Natural killer cell (primary cell): ENCODE data around the gene RCAN3. TPM values are rescaled to one million over a fixed set of nuclear protein-coding genes. Genes with fewer than 3 reads are reported as not detected.

Experiments used
- ATAC-seq, 3 donors: fragments of 150-1000 bp in 2 of 3; fragments of 200-7000 bp in 1 of 3; cut with Tn5 transposase; 1 replicate in 1 of 3; 2 replicates in 2 of 3; pipeline ENCODE4 v1.10.0; 2021; ENCODE audit warnings: mild to moderate bottlenecking in 2 of 3, moderate library complexity in 2 of 3
- DNase-seq, 2 donors: peaks; one replicate each; pipeline versions ENCODE4 v3.0.0 to v3.0.0-alpha.2; 2013 to 2021; ENCODE audit warnings: mixed read lengths in 1 of 2
- H3K27ac ChIP-seq: one replicate; pipeline ENCODE4 v1.5.1; 2013; ENCODE audit warnings: mild to moderate bottlenecking, low read length
- H3K27me3 ChIP-seq: one replicate; pipeline ENCODE4 v1.6.1; 2013; ENCODE audit warnings: low read length; ENCODE audit not compliant: control insufficient read depth, insufficient read depth
- H3K36me3 ChIP-seq: one replicate; pipeline ENCODE4 v1.6.1; 2013; ENCODE audit warnings: low read length; ENCODE audit not compliant: control insufficient read depth, insufficient read depth
- H3K4me1 ChIP-seq: one replicate; pipeline ENCODE4 v1.6.1; 2013; ENCODE audit warnings: low read length; ENCODE audit not compliant: control insufficient read depth, insufficient read depth
- H3K4me3 ChIP-seq: one replicate; pipeline ENCODE4 v1.5.1; 2013; ENCODE audit warnings: low read length
- H3K9me3 ChIP-seq: one replicate; pipeline ENCODE4 v1.6.1; 2013; ENCODE audit warnings: low read length; ENCODE audit not compliant: control insufficient read depth, insufficient read depth
- H3K27ac Mint-ChIP-seq, 2 donors: one replicate each; pipeline ENCODE4 v1.8.0; 2022; ENCODE audit warnings: mild to moderate bottlenecking in 2 of 2, mixed read lengths in 2 of 2, moderate library complexity in 1 of 2
- H3K27me3 Mint-ChIP-seq, 2 donors: one replicate each; pipeline ENCODE4 v1.8.0; 2022; ENCODE audit warnings: low read depth in 2 of 2, mixed read lengths in 2 of 2
- H3K36me3 Mint-ChIP-seq: one replicate; pipeline ENCODE4 v1.8.0; 2022; ENCODE audit warnings: mixed read lengths
- H3K4me1 Mint-ChIP-seq, 2 donors: one replicate each; pipeline ENCODE4 v1.8.0; 2022; ENCODE audit warnings: mixed read lengths in 2 of 2
- H3K4me3 Mint-ChIP-seq: one replicate; pipeline ENCODE4 v1.8.0; 2022; ENCODE audit warnings: mild to moderate bottlenecking, moderate library complexity, mixed read lengths
- H3K9me3 Mint-ChIP-seq, 2 donors: one replicate each; pipeline ENCODE4 v1.8.0; 2022; ENCODE audit warnings: mixed read lengths in 2 of 2
- whole genome bisulfite sequencing: methylation state at CpG from one replicate; pipeline ENCODE4 v1.1.7; 2013; ENCODE audit warnings: missing lambda C conversion rate; ENCODE audit not compliant: insufficient coverage; 5-methylcytosine and 5-hydroxymethylcytosine counted together
- intact Hi-C: fragments of 100-400 bp; cut with micrococcal nuclease; formaldehyde crosslinking; loops from one replicate; pipeline ENCODE4 v1.14.2; 2022
- total RNA-seq, 4 donors: library from RNA; stranded (reverse); fragments of 120-200 nt in 1 of 4; gene quantifications; one replicate each; pipeline versions ENCODE4 v1.2.3 to v1.2.4, GENCODE V29; 2013 to 2022
- TF ChIP-seq, protein P1 (sequence below): fragments of 200-600 bp; IDR thresholded peaks from one replicate; pipeline ENCODE4 v1.8.0; 2022; ENCODE audit warnings: antibody characterized with exemption

Gene RCAN3
- total RNA-seq, 3 donors from 2014 or later (not counting 1 experiment from before 2014, with no cell fraction given) = 4.5 to 8.1 (median 7.9) TPM

- no peak overlapping the region for H3K4me3 Mint-ChIP-seq
- H3K27me3 ChIP-seq = peaks cover 14% of the 10 kb centered on the region
- intact Hi-C loops = no loop called here
- 63% methylated on average over 12 of the region's 12 CpGs for WGBS
- ATAC-seq (peak in 1 of 3 donors; percentile 28), DNase-seq (no peak)
- peaks cover 38 to 40% of the 10 kb centered on the region in 2 donors for H3K27me3 Mint-ChIP-seq
- H3K27ac ChIP-seq = no peak overlapping the region
- no peak overlapping the region for H3K27ac Mint-ChIP-seq
- H3K36me3 ChIP-seq = no peaks in the 10 kb centered on the region
- no peak overlapping the region for H3K4me3 ChIP-seq
- H3K9me3 Mint-ChIP-seq = no peaks in the 10 kb centered on the region
- TF ChIP-seq, protein P1, sequence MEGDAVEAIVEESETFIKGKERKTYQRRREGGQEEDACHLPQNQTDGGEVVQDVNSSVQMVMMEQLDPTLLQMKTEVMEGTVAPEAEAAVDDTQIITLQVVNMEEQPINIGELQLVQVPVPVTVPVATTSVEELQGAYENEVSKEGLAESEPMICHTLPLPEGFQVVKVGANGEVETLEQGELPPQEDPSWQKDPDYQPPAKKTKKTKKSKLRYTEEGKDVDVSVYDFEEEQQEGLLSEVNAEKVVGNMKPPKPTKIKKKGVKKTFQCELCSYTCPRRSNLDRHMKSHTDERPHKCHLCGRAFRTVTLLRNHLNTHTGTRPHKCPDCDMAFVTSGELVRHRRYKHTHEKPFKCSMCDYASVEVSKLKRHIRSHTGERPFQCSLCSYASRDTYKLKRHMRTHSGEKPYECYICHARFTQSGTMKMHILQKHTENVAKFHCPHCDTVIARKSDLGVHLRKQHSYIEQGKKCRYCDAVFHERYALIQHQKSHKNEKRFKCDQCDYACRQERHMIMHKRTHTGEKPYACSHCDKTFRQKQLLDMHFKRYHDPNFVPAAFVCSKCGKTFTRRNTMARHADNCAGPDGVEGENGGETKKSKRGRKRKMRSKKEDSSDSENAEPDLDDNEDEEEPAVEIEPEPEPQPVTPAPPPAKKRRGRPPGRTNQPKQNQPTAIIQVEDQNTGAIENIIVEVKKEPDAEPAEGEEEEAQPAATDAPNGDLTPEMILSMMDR = no peak
- H3K4me1 ChIP-seq = peaks cover 10% of the 10 kb centered on the region
- peaks cover 5 to 6% of the 10 kb centered on the region in 2 donors for H3K4me1 Mint-ChIP-seq
- no peaks in the 10 kb centered on the region for H3K36me3 Mint-ChIP-seq
- no peaks in the 10 kb centered on the region for H3K9me3 ChIP-seq
These were observed 56.5 kb downstream of the RCAN3 start for GRCh38 chr1:24558902-24559791.

GRCh38 chr1:24560361-24560760 is 57.7 kb downstream of the RCAN3 start:
- Mint-ChIP-seq H3K36me3 (no peaks in the 10 kb centered on the region), H3K4me3 (no peak overlapping the region), H3K27me3 (peaks cover 31 to 33% of the 10 kb centered on the region in 2 donors), H3K27ac (no peak overlapping the region), H3K4me1 (peaks cover 4 to 5% of the 10 kb centered on the region in 2 donors), H3K9me3 (no peaks in the 10 kb centered on the region)
- H3K27me3 ChIP-seq = peaks cover 14% of the 10 kb centered on the region
- no peak overlapping the region for H3K27ac ChIP-seq
- 89% methylated on average over 6 of the region's 6 CpGs for WGBS
- ATAC-seq (no peak), DNase-seq (no peak)
- intact Hi-C loops = no loop called here
- H3K4me1 ChIP-seq = peaks cover 10% of the 10 kb centered on the region
- H3K9me3 ChIP-seq = no peaks in the 10 kb centered on the region
- H3K36me3 ChIP-seq = no peaks in the 10 kb centered on the region
- H3K4me3 ChIP-seq = no peak overlapping the region
- TF ChIP-seq, protein P1 = no peak

DNA sequence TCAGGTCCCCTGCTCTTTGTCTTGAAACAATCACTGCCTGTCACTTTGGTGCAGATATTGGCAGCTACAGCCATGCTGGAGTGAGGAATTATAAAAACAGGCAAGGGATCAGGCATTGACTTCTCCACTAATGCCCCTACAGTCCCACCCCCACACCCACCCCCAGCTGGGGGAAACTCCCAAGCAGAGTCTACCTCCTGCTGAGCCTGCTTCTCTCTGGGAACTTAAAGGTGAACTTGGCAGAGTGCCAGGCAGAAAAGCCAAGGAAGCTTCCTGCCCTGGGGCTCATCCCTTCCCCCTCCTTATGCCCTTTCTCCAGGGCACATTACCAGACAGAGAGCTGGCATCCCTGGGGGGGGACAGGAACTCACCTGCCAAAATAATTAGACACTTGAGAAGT is 60.0 kb downstream of the RCAN3 start:
- no peak overlapping the region for H3K27ac ChIP-seq
- Mint-ChIP-seq H3K9me3 (no peaks in the 10 kb centered on the region), H3K27me3 (peaks cover 13 to 17% of the 10 kb centered on the region in 2 donors), H3K4me3 (no peak overlapping the region), H3K27ac (no peak overlapping the region), H3K4me1 (no peaks in the 10 kb centered on the region), H3K36me3 (no peaks in the 10 kb centered on the region)
- H3K9me3 ChIP-seq = no peaks in the 10 kb centered on the region
- no peaks in the 10 kb centered on the region for H3K36me3 ChIP-seq
- ATAC-seq (no peak), DNase-seq (peak in 1 of 2 donors; percentile 35)
- no peak overlapping the region for H3K4me3 ChIP-seq
- H3K27me3 ChIP-seq = no peaks in the 10 kb centered on the region
- intact Hi-C loops = no loop called here
- TF ChIP-seq, protein P1 = no peak
- H3K4me1 ChIP-seq = no peaks in the 10 kb centered on the region
